ENCODE data around the gene DVL3. TPM values are rescaled to one million over a fixed set of nuclear protein-coding genes. Genes with fewer than 3 reads are reported as not detected.
A peak's percentile ranks its signal among the peaks of the same experiment; 100 is the strongest.

DVL3 gene
- total and polyA plus RNA-seq, 2 experiments from 2014 or later = 49.1 to 121 TPM

- Histone ChIP-seq H3K36me3 (replicated peaks; ENCODE audit: insufficient read depth, low read depth) (no peaks in the 10 kb centered on the region), H2AFZ (peak within 1 kb of the TSS; percentile 99), H3K79me2 (peaks cover 48% of the 10 kb centered on the region), H4K20me1 (ENCODE audit: insufficient read depth, poor library complexity, severe bottlenecking) (peaks cover 8% of the 10 kb centered on the region), H3K4me3 (peak within 1 kb of the TSS; percentile 90), H3K4me1 (ENCODE audit: insufficient read depth) (peaks cover 14% of the 10 kb centered on the region), H3K9me2 (replicated peaks; ENCODE audit: insufficient read depth) (no peaks in the 10 kb centered on the region), H3K27me3 (no peaks in the 10 kb centered on the region), H3K9me3 (ENCODE audit: low read depth) (no peaks in the 10 kb centered on the region), H3K4me2 (peak within 1 kb of the TSS; percentile 93), H3K27ac (peak within 1 kb of the TSS; percentile 88)
- TF ChIP-seq, protein P1, sequence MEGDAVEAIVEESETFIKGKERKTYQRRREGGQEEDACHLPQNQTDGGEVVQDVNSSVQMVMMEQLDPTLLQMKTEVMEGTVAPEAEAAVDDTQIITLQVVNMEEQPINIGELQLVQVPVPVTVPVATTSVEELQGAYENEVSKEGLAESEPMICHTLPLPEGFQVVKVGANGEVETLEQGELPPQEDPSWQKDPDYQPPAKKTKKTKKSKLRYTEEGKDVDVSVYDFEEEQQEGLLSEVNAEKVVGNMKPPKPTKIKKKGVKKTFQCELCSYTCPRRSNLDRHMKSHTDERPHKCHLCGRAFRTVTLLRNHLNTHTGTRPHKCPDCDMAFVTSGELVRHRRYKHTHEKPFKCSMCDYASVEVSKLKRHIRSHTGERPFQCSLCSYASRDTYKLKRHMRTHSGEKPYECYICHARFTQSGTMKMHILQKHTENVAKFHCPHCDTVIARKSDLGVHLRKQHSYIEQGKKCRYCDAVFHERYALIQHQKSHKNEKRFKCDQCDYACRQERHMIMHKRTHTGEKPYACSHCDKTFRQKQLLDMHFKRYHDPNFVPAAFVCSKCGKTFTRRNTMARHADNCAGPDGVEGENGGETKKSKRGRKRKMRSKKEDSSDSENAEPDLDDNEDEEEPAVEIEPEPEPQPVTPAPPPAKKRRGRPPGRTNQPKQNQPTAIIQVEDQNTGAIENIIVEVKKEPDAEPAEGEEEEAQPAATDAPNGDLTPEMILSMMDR (IDR thresholded peaks at IDR 0.05; ENCODE audit: poor library complexity) = peak; percentile 46
- no peak for TF ChIP-seq EZH2 (IDR thresholded peaks at IDR 0.05; ENCODE audit: borderline replicate concordance)
- DNase-seq (ENCODE audit: low spot score) = peak; percentile 92
- 1% methylated on average over 56 of the region's 56 CpGs for WGBS (ENCODE audit: low lambda C conversion rate, missing lambda C conversion rate)
Measured at GRCh38 chr3:184135149-184135910, 19.8 kb upstream of the DVL3 start, which contains the start of gene EIF2B5. Gene EIF2B5 (plus strand): TSS chr3:184135358. CDS start chr3:184135386, 28 bp downstream.

DNA sequence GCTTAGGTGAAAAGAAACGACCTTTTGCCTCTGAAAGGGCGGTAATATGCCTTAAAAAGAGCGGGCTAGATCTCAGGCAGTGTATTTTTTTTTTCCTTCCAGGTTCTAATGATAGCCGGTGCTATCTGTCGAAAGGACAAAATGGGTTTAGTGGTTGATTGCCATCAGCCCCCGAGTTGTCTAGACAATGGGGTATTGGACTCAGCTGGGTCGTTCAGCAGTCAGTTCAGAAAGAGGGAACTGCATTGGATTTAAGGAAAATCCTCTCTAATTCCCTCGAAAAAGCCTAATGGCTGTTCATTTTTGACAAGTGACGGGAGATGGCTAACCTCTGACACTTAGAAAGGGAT, 19.3 kb upstream of the DVL3 start:
- Histone ChIP-seq H3K79me2 (peaks cover 50% of the 10 kb centered on the region), H3K36me3 (replicated peaks; ENCODE audit: insufficient read depth, low read depth) (no peaks in the 10 kb centered on the region), H3K4me3 (peak overlapping the region; percentile 90), H3K4me2 (peak overlapping the region; percentile 93), H3K27ac (peak overlapping the region; percentile 88), H3K27me3 (no peaks in the 10 kb centered on the region), H3K9me3 (ENCODE audit: low read depth) (no peaks in the 10 kb centered on the region), H4K20me1 (ENCODE audit: insufficient read depth, poor library complexity, severe bottlenecking) (peaks cover 8% of the 10 kb centered on the region), H3K4me1 (ENCODE audit: insufficient read depth) (peaks cover 14% of the 10 kb centered on the region), H3K9me2 (replicated peaks; ENCODE audit: insufficient read depth) (no peaks in the 10 kb centered on the region), H2AFZ (peak overlapping the region; percentile 99)
- DNase-seq (ENCODE audit: low spot score) = no peak
- TF ChIP-seq EZH2 (IDR thresholded peaks at IDR 0.05; ENCODE audit: borderline replicate concordance) (no peak), EZH2phosphoT487 (IDR thresholded peaks at IDR 0.05; ENCODE audit: low read depth, severe bottlenecking, unreplicated experiment) (no peak)
- TF ChIP-seq, protein P1 (IDR thresholded peaks at IDR 0.05; ENCODE audit: poor library complexity) = no peak
- WGBS (ENCODE audit: low lambda C conversion rate, missing lambda C conversion rate) = 2% methylated on average over 9 of the region's 9 CpGs

DNA sequence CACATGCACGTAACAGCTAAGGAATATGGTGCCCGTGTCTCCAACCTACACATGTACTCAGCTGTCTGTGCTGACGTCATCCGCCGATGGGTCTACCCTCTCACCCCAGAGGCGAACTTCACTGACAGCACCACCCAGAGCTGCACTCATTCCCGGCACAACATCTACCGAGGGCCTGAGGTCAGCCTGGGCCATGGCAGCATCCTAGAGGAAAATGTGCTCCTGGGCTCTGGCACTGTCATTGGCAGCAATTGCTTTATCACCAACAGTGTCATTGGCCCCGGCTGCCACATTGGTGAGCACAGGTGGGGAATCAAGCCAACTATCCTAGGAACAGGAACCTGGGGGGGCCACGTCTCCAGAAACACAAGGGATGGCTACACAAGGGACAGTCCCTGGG, 14.7 kb upstream of the DVL3 start:
- H3K27me3 ChIP-seq = no peaks in the 10 kb centered on the region
- peaks cover 54% of the 10 kb centered on the region for H3K79me2 ChIP-seq
- H3K9me3 ChIP-seq (ENCODE audit: low read depth) = no peaks in the 10 kb centered on the region
- H3K4me1 ChIP-seq (ENCODE audit: insufficient read depth) = peaks cover 14% of the 10 kb centered on the region
- no peak overlapping the region for H2AFZ ChIP-seq
- DNase-seq (ENCODE audit: low spot score) = no peak
- no peaks in the 10 kb centered on the region for H3K9me2 ChIP-seq (replicated peaks; ENCODE audit: insufficient read depth)
- peaks cover 8% of the 10 kb centered on the region for H4K20me1 ChIP-seq (ENCODE audit: insufficient read depth, poor library complexity, severe bottlenecking)
- no peak overlapping the region for H3K27ac ChIP-seq
- TF ChIP-seq EZH2phosphoT487 (IDR thresholded peaks at IDR 0.05; ENCODE audit: low read depth, severe bottlenecking, unreplicated experiment) (no peak), EZH2 (IDR thresholded peaks at IDR 0.05; ENCODE audit: borderline replicate concordance) (no peak)
- TF ChIP-seq, protein P1 (IDR thresholded peaks at IDR 0.05; ENCODE audit: poor library complexity) = no peak
- no peak overlapping the region for H3K4me2 ChIP-seq
- H3K36me3 ChIP-seq (replicated peaks; ENCODE audit: insufficient read depth, low read depth) = no peaks in the 10 kb centered on the region
- WGBS (ENCODE audit: low lambda C conversion rate, missing lambda C conversion rate) = 95% methylated on average over 10 of the region's 10 CpGs
- no peak overlapping the region for H3K4me3 ChIP-seq

All from hepatocyte (in vitro differentiated cells).